22Rv1 (cell line): ENCODE data around the gene PCDHB15.

Experiments
- CTCF ChIP-seq: fragments of 450-650 bp; IDR thresholded peaks from 2 replicates; pipeline ENCODE4 v1.5.1; 2017; ENCODE audit warnings: mild to moderate bottlenecking
- ZFX ChIP-seq: fragments of 450-650 bp; IDR thresholded peaks from 2 replicates; pipeline ENCODE4 v1.6.1; 2017; ENCODE audit warnings: antibody characterized with exemption, borderline replicate concordance

GRCh38 chr5:141269195-141269594, 24.0 kb downstream of the PCDHB15 start:
- TF ChIP-seq CTCF (no peak), ZFX (no peak)
